H7 (cell line): Measurements from ENCODE around the gene TAPBPL. TPM values are rescaled to one million over a fixed set of nuclear protein-coding genes. Genes with fewer than 3 reads are reported as not detected.

Experiments
- DNase-seq: peaks from one replicate; pipeline ENCODE4 v3.0.0; 2012
- H3K27me3 ChIP-seq: 2 replicates; pipeline ENCODE4 v1.6.0; 2011; ENCODE audit warnings: mild to moderate bottlenecking, low read length; ENCODE audit not compliant: control insufficient read depth, insufficient read depth
- H3K36me3 ChIP-seq: replicated peaks from 2 replicates; pipeline ENCODE4 v1.5.1; 2011; ENCODE audit warnings: low read length; ENCODE audit not compliant: control insufficient read depth, insufficient read depth
- H3K4me3 ChIP-seq: 2 replicates; pipeline ENCODE4 v1.5.1; 2011; ENCODE audit warnings: low read depth, mild to moderate bottlenecking, control low read depth, low read length, moderate library complexity; ENCODE audit not compliant: insufficient read depth
- total RNA-seq: library from RNA; depleted of rRNA; stranded (reverse); fragments of >200 nt; shearing (Covaris generic); gene quantifications from 2 replicates; pipeline ENCODE4 v1.2.3, GENCODE V29; 2014

The TAPBPL gene
- total RNA-seq, 1 experiment from 2014 or later, result 0.62 TPM

DNA sequence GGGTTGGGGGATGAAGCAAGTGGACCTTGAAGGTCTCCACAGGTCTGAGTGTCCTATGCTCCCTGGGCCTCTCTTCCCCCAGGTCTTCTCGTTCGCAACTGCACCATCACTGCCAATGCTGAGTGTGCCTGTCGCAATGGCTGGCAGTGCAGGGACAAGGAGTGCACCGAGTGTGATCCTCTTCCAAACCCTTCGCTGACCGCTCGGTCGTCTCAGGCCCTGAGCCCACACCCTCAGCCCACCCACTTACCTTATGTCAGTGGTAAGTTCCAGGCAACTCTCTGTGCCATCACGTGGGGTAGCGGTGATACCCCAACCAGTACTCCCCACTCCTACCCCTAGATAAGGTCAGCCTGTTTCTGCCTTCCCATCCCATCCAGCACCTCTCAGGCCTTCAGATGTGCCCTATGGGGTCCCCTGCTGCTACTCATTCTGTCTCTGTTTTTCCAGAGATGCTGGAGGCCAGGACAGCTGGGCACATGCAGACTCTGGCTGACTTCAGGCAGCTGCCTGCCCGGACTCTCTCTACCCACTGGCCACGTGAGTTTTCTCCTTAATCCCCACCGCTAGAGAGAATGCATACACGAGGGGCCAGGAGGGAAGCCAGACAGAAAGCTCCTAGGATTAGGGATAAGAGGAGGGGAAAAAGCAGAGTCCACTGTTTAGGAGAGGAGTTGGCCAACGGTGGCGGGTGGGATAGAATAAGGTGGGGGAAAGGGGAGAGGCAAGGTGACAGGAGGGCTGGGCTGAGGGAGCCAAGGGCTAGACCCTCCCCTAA, 1.6 kb upstream of the TAPBPL start:
- no peak for DNase-seq
- Histone ChIP-seq H3K36me3 (no peaks in the 10 kb centered on the region), H3K27me3 (no peaks in the 10 kb centered on the region), H3K4me3 (no peak overlapping the region)

- H3K27me3 ChIP-seq, result no peaks in the 10 kb centered on the region
- H3K36me3 ChIP-seq, result no peaks in the 10 kb centered on the region
- peak overlapping the region; percentile 12; the same call in 1 of the 2 replicates for H3K4me3 ChIP-seq
- peak; percentile 71 for DNase-seq
Observed at GRCh38 chr12:6450869-6451347, 934 bp upstream of the TAPBPL start.

- Histone ChIP-seq H3K36me3 (no peaks in the 10 kb centered on the region; the same call in 1 of the 2 replicates), H3K27me3 (no peaks in the 10 kb centered on the region), H3K4me3 (no peak overlapping the region; the same call in 1 of the 2 replicates)
- DNase-seq, result peak; percentile 70
Observed at GRCh38 chr12:6452245-6452943, 552 bp downstream of the TAPBPL start.

- Histone ChIP-seq H3K4me3 (no peak overlapping the region), H3K36me3 (no peaks in the 10 kb centered on the region; the same call in 1 of the 2 replicates), H3K27me3 (no peaks in the 10 kb centered on the region)
- DNase-seq, result no peak
Observed at GRCh38 chr12:6452944-6453630, 1.2 kb downstream of the TAPBPL start.

GRCh38 chr12:6457220-6457945, 5.5 kb downstream of the TAPBPL start:
- Histone ChIP-seq H3K36me3 (peaks cover 7% of the 10 kb centered on the region), H3K27me3 (no peaks in the 10 kb centered on the region), H3K4me3 (no peak overlapping the region)
- no peak for DNase-seq

DNA sequence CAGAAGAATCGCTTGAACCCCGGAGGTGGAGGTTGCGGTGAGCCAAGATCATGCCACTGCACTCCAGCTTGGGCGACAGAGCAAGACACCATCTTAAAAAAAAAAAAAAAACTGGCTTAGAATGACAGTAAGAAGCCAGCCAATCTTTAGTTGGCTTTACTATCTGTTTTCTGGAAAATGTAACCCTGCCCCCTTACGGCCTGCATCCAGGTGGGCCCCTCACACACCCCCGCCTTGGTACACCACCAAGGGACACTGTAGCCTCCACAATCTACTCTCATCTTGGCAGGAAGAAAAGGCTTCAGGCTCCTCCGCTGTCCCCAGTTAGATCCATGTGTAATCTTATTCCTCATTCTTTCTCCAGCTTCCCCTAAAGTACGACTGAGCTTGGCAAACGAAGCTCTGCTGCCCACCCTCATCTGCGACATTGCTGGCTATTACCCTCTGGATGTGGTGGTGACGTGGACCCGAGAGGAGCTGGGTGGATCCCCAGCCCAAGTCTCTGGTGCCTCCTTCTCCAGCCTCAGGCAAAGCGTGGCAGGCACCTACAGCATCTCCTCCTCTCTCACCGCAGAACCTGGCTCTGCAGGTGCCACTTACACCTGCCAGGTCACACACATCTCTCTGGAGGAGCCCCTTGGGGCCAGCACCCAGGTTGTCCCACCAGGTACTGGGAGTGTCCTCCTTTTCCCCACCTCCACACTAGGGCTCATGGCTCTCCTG, 6.6 kb downstream of the TAPBPL start:
- peaks cover 12% of the 10 kb centered on the region for H3K36me3 ChIP-seq
- DNase-seq, result no peak
- no peak overlapping the region for H3K4me3 ChIP-seq
- no peaks in the 10 kb centered on the region for H3K27me3 ChIP-seq

DNA sequence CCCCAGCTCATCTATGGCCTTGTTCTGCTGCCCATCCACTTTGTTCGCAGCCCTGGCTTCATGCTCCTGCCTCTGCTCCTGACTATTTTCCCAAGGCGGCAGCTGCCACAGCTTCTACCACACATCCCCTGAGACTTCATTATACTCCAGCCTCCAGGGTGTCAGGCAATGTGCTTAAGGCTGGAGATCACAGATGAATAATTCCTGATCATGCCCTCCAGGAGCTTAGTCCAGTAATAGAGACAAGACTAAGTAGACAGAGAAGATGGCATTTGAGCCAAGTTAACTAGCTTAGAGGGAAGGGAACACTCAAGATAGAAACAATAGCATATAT, 7.1 kb downstream of the TAPBPL start:
- Histone ChIP-seq H3K4me3 (no peak overlapping the region), H3K36me3 (peaks cover 12% of the 10 kb centered on the region), H3K27me3 (no peaks in the 10 kb centered on the region)
- DNase-seq, result no peak

- H3K4me3 ChIP-seq, result no peak overlapping the region
- DNase-seq, result no peak
- peaks cover 15% of the 10 kb centered on the region for H3K36me3 ChIP-seq
- no peaks in the 10 kb centered on the region for H3K27me3 ChIP-seq
Observed at GRCh38 chr12:6460751-6461371, 9.0 kb downstream of the TAPBPL start.

- peaks cover 17% of the 10 kb centered on the region for H3K36me3 ChIP-seq
- no peaks in the 10 kb centered on the region for H3K27me3 ChIP-seq
- DNase-seq, result no peak
- H3K4me3 ChIP-seq, result no peak overlapping the region
Observed at GRCh38 chr12:6461401-6462233, 9.8 kb downstream of the TAPBPL start.

DNA sequence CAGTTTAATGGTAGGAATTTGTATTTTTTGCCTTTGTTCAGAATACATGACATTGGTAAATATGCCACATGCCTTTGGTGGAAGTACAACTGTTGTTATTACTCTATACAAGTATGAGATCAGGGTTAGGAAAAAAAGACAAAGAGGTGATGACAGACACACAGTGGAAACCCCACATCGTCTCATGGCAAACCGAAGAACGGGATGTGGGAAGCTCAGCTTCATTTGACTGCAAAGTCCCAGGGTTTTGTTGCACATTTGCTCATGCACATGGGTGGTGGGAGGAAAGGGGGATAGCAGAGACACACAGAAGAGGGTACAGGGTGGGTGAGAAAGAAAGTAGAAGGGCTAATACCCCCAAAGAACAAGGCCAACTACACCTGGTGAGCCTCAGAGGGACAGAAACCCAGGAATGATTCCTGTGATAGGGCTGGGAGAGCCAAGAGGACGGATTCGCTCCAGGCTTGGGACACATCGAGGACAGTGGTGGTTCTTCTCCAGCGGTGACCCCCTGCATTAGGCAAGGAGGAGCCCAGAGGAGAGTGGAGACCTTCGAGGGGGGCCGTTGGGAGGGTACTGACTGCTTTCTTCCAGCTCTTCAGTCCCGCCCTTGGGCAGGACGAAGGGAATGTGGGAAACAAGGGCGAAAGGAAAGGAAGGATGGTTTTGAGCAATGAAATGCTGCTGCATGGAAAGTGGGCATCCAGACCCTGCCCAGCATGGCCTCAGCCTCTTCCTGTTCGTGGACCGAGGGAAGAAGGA, 10.6 kb downstream of the TAPBPL start:
- H3K27me3 ChIP-seq, result no peaks in the 10 kb centered on the region
- H3K4me3 ChIP-seq, result no peak overlapping the region
- no peak for DNase-seq
- peaks cover 17% of the 10 kb centered on the region for H3K36me3 ChIP-seq

GRCh38 chr12:6463216-6463615, 11.4 kb downstream of the TAPBPL start:
- Histone ChIP-seq H3K4me3 (no peak overlapping the region), H3K36me3 (peaks cover 17% of the 10 kb centered on the region), H3K27me3 (no peaks in the 10 kb centered on the region)
- DNase-seq, result no peak

DNA sequence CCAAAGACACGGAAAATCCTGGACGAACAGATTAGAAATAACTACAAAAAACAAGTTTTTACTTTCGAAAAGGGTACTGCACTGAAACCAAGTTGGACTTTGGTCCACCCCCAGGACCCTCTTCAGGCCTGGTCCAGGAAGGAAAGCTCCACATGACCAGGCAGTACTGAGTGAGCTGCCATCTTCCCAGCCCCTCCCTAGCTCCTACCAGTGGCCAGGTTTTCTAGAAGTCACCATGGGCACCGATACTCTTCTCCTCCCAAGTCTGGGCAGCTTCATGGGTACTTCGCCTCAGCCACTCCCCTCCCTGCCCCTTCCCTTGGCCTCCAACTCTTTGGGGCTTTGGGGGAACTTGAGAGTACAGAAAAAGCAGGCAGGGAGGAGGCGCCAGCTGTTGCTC, 12.0 kb downstream of the TAPBPL start:
- Histone ChIP-seq H3K27me3 (no peaks in the 10 kb centered on the region), H3K4me3 (no peak overlapping the region), H3K36me3 (peaks cover 17% of the 10 kb centered on the region)
- no peak for DNase-seq
